SK-N-MC (cell line): ENCODE results near the gene AFAP1.

ENCODE experiments used
- DNase-seq: peaks from one replicate; pipeline ENCODE4 v3.0.0-alpha.2; 2011; ENCODE audit warnings: low read depth, low spot score
- H3K27ac ChIP-seq: fragments of 200-600 bp; sonication (generic); 2 replicates; pipeline ENCODE4 v1.5.1; 2016; ENCODE audit warnings: mixed run types
- H3K36me3 ChIP-seq: fragments of 200-600 bp; sonication (generic); 2 replicates; pipeline ENCODE4 v1.6.1; 2017; ENCODE audit warnings: antibody characterized with exemption, low read length, mixed read lengths; ENCODE audit not compliant: insufficient read depth
- H3K4me3 ChIP-seq: fragments of 200-600 bp; sonication (generic); 2 replicates; pipeline ENCODE4 v1.5.1; 2016
- H3K9ac ChIP-seq: fragments of 200-600 bp; sonication (generic); 2 replicates; pipeline ENCODE4 v1.8.0; 2017; ENCODE audit warnings: mixed run types, mixed read lengths; ENCODE audit not compliant: insufficient read length
- H3K9me3 ChIP-seq: fragments of 200-600 bp; sonication (generic); 2 replicates; pipeline ENCODE4 v1.6.1; 2017; ENCODE audit warnings: low read depth, mild to moderate bottlenecking, antibody characterized with exemption, low read length, moderate library complexity, mixed read lengths
- EZH2 ChIP-seq: fragments of 200-600 bp; sonication (generic); IDR thresholded peaks from one replicate; pipeline ENCODE4 v1.6.1; 2017; ENCODE audit warnings: antibody characterized with exemption
- FOXP2 ChIP-seq: optimal IDR thresholded peaks from 2 replicates; pipeline ENCODE3; 2011; ENCODE audit warnings: mild to moderate bottlenecking, moderate library complexity; ENCODE audit not compliant: insufficient read depth; ENCODE audit errors: extremely low read length, control extremely low read depth
- POLR2AphosphoS5 ChIP-seq: IDR thresholded peaks from 2 replicates; pipeline ENCODE4 v1.6.1; 2012; ENCODE audit warnings: mild to moderate bottlenecking, low read depth, low read length, borderline replicate concordance

AFAP1 gene

DNA sequence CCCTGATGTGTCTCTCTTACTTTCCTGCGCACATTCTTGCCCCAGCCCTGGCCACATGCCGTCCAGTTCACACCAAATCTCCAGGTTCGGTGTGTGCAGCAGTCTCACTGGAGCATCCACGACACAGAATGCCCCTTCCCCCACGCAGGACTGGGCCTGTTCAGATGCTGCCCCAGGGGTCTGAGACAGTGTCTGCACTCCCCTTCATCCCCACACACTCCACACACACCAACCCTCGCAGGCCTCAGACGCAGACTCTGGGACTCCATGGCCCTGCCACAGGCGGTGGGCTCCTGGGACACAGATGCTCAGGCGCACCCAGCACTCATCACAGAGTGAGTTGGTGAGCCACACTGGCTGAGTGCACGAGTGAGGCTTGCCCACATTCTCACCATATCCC, 83.9 kb downstream of the AFAP1 start:
- no peak for DNase-seq
- Histone ChIP-seq H3K9ac (no peak overlapping the region), H3K9me3 (no peaks in the 10 kb centered on the region), H3K36me3 (no peaks in the 10 kb centered on the region), H3K4me3 (no peak overlapping the region), H3K27ac (no peak overlapping the region)
- TF ChIP-seq POLR2AphosphoS5 (no peak), EZH2 (no peak), FOXP2 (no peak)

DNA sequence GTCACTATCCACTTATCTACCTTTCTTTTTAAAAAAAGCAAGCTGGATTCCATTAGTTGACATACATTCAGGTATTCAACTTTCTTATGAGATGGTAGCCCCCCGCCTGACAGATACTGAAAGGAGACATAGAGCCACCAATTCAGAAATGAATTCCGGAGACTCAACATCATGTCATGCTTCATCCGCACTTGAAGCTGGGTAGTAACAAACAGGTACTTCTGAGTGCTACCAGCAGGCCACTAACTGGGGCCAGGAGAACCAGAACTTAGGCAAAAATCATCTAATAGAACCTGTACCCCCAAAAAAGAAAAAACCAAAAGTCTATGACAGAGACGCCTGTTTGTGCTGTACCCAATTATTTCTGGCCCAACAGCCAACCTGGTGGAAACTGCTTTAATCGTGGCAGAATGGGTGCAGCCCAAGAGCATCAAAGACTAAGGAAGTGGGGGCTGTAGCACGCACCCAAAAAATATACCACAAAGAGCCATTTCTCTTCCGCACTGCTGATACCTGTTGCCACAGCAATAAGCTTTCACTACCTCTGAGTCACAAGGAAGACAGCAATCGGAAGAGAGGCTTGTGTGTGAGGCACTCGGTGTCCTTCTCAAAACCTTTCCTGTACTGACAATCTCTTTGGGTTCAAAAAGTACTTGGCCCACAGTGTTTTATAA, 84.8 kb downstream of the AFAP1 start:
- DNase-seq: no peak
- no peaks in the 10 kb centered on the region for H3K9me3 ChIP-seq
- H3K27ac ChIP-seq: no peak overlapping the region
- no peak overlapping the region for H3K4me3 ChIP-seq
- TF ChIP-seq EZH2 (no peak), POLR2AphosphoS5 (no peak), FOXP2 (no peak)
- H3K36me3 ChIP-seq: no peaks in the 10 kb centered on the region
- H3K9ac ChIP-seq: no peak overlapping the region

GRCh38 chr4:7854216-7854615, 85.4 kb downstream of the AFAP1 start:
- Histone ChIP-seq H3K36me3 (no peaks in the 10 kb centered on the region), H3K9me3 (no peaks in the 10 kb centered on the region), H3K9ac (no peak overlapping the region), H3K27ac (no peak overlapping the region), H3K4me3 (no peak overlapping the region)
- no peak for TF ChIP-seq EZH2
- no peak for TF ChIP-seq FOXP2
- no peak for TF ChIP-seq POLR2AphosphoS5
- DNase-seq: no peak

- DNase-seq: no peak
- Histone ChIP-seq H3K9me3 (no peaks in the 10 kb centered on the region), H3K4me3 (no peak overlapping the region), H3K27ac (no peak overlapping the region), H3K36me3 (no peaks in the 10 kb centered on the region), H3K9ac (no peak overlapping the region)
- TF ChIP-seq POLR2AphosphoS5 (no peak), EZH2 (no peak), FOXP2 (no peak)
Measured at GRCh38 chr4:7853271-7853670, 86.4 kb downstream of the AFAP1 start.

GRCh38 chr4:7852568-7853185, 87.0 kb downstream of the AFAP1 start:
- H3K9ac ChIP-seq: no peak overlapping the region
- TF ChIP-seq POLR2AphosphoS5: no peak
- no peak for TF ChIP-seq EZH2
- TF ChIP-seq FOXP2: no peak
- H3K27ac ChIP-seq: no peak overlapping the region
- no peaks in the 10 kb centered on the region for H3K36me3 ChIP-seq
- no peak overlapping the region for H3K4me3 ChIP-seq
- DNase-seq: no peak
- H3K9me3 ChIP-seq: no peaks in the 10 kb centered on the region

DNA sequence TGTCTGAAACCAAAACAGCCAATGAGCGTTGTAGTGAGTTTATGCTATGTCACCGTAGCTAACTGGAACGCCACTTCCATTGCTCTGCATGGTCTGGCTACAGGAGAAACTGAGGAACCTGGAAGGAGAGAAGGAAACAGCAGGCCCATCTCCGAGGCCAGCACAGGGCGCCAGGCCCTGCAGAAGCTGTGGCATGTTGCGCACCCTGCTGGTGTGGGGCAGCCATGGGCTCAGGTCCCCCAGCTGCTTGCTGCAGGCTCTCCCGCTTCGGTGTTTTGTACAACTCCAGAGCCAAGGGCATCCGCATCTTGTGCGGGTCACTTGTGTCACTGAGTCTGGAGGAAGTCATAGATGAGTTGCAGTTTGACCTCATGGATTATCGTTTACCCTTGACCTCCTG, 89.2 kb downstream of the AFAP1 start:
- DNase-seq: no peak
- H3K9ac ChIP-seq: no peak overlapping the region
- no peak overlapping the region for H3K27ac ChIP-seq
- H3K4me3 ChIP-seq: no peak overlapping the region
- TF ChIP-seq EZH2 (no peak), FOXP2 (no peak), POLR2AphosphoS5 (no peak)
- no peaks in the 10 kb centered on the region for H3K9me3 ChIP-seq
- H3K36me3 ChIP-seq: no peaks in the 10 kb centered on the region

- Histone ChIP-seq H3K4me3 (no peak overlapping the region), H3K36me3 (no peaks in the 10 kb centered on the region), H3K9ac (no peak overlapping the region), H3K27ac (no peak overlapping the region), H3K9me3 (no peaks in the 10 kb centered on the region)
- no peak for DNase-seq
- TF ChIP-seq FOXP2 (no peak), EZH2 (no peak), POLR2AphosphoS5 (no peak)
Measured at GRCh38 chr4:7847206-7847605, 92.5 kb downstream of the AFAP1 start.

DNA sequence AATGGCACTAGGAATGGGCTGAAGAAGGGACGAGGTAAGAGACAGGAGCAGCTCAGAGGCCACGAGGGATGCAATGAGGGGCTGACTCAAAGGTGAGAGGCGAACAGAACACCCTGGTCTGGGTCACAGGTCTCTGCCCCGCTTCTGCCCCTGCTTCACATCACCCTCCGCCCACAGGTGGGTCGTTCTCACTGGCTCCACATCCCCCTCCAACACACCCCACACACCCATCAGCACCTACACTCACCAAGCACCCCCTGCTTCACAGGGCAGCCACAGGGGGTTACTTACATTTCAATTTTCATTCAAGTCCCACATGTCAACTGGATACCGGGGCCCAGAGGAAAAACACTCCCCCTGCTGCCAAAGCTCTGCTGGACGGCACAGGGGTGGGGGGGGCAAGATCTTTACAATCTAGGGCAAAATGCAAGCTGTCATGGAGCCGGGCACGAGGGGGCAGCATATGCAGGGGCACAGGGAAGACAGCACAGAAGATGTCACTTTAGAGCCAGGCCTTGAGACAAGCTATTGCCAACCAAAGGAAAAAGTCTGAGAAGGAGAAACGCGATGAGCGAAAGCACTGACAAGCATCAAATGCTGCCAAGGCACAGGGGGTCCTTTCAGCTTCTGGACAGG, 94.0 kb downstream of the AFAP1 start:
- Histone ChIP-seq H3K27ac (no peak overlapping the region), H3K36me3 (no peaks in the 10 kb centered on the region), H3K4me3 (no peak overlapping the region), H3K9ac (no peak overlapping the region), H3K9me3 (no peaks in the 10 kb centered on the region)
- no peak for DNase-seq
- no peak for TF ChIP-seq FOXP2
- no peak for TF ChIP-seq EZH2
- TF ChIP-seq POLR2AphosphoS5: no peak
